Neutrophil (primary cell): Measurements from ENCODE around the gene PCSK6.

Experiments
- H3K27ac ChIP-seq: fragments of 200-600 bp; sonication (generic); 2 replicates; pipeline ENCODE4 v1.5.1; 2016; ENCODE audit warnings: mild to moderate bottlenecking, moderate library complexity
- H3K27me3 ChIP-seq: fragments of 200-600 bp; sonication (generic); 2 replicates; pipeline ENCODE4 v1.6.0; 2016; ENCODE audit warnings: mild to moderate bottlenecking
- H3K36me3 ChIP-seq: fragments of 200-600 bp; sonication (generic); 2 replicates; pipeline ENCODE4 v1.5.1; 2017
- H3K4me1 ChIP-seq, 2 experiments: fragments of 200-600 bp in 1 of 2; sonication (generic) in 1 of 2; 1 replicate in 1 of 2; 2 replicates in 1 of 2; pipeline versions ENCODE4 v1.5.1 to v1.6.1; 2013 to 2016; ENCODE audit warnings: low read depth in 1 of 2, low read length in 1 of 2, mild to moderate bottlenecking in 1 of 2, moderate library complexity in 1 of 2; ENCODE audit not compliant: control insufficient read depth in 1 of 2, insufficient read depth in 1 of 2
- H3K4me3 ChIP-seq, 2 experiments: fragments of 200-600 bp in 1 of 2; sonication (generic) in 1 of 2; 1 replicate in 1 of 2; 2 replicates in 1 of 2; pipeline ENCODE4 v1.5.1; 2013 to 2016; ENCODE audit warnings: low read depth in 1 of 2, low read length in 1 of 2, mild to moderate bottlenecking in 1 of 2, moderate library complexity in 1 of 2
- H3K9me3 ChIP-seq: fragments of 200-600 bp; sonication (generic); 2 replicates; pipeline ENCODE4 v1.5.1; 2016
- CTCF ChIP-seq: fragments of 200-600 bp; sonication (generic); IDR thresholded peaks from 2 replicates; pipeline ENCODE4 v1.5.1; 2016; ENCODE audit warnings: antibody characterized with exemption

The PCSK6 gene

GRCh38 chr15:101491734-101492640 is 2.5 kb upstream of the PCSK6 start:
- Histone ChIP-seq H3K27me3 (peaks cover 96% of the 10 kb centered on the region), H3K27ac (no peak overlapping the region), H3K36me3 (no peaks in the 10 kb centered on the region), H3K9me3 (no peaks in the 10 kb centered on the region), H3K4me3 (no peak overlapping the region), H3K4me1 (no peaks in the 10 kb centered on the region)
- TF ChIP-seq CTCF = no peak

- Histone ChIP-seq H3K27ac (no peak overlapping the region), H3K36me3 (no peaks in the 10 kb centered on the region), H3K9me3 (no peaks in the 10 kb centered on the region), H3K4me3 (no peak overlapping the region), H3K4me1 (no peaks in the 10 kb centered on the region), H3K27me3 (peaks cover 96% of the 10 kb centered on the region)
- TF ChIP-seq CTCF = no peak
Measured at GRCh38 chr15:101490922-101491733, 1.6 kb upstream of the PCSK6 start.

GRCh38 chr15:101490408-101490891 is 943 bp upstream of the PCSK6 start:
- Histone ChIP-seq H3K4me1 (no peaks in the 10 kb centered on the region), H3K27ac (no peak overlapping the region), H3K9me3 (no peaks in the 10 kb centered on the region), H3K36me3 (no peaks in the 10 kb centered on the region), H3K27me3 (peaks cover 96% of the 10 kb centered on the region), H3K4me3 (no peak overlapping the region)
- TF ChIP-seq CTCF = no peak

- H3K4me3 ChIP-seq = no peak overlapping the region
Measured at GRCh38 chr15:101489237-101489598, 289 bp downstream of the PCSK6 start.

More at GRCh38 chr15:101489237-101489598, 289 bp downstream of the PCSK6 start:
- Histone ChIP-seq H3K27me3 (peaks cover 96% of the 10 kb centered on the region), H3K9me3 (no peaks in the 10 kb centered on the region), H3K27ac (no peak overlapping the region), H3K4me1 (no peaks in the 10 kb centered on the region), H3K36me3 (no peaks in the 10 kb centered on the region)
- no peak for TF ChIP-seq CTCF
